HG02981 (cell line): ENCODE data around the gene RPL35.
A peak's percentile ranks its signal among the peaks of the same experiment; 100 is the strongest.
"Not testable (repeated sequence)": the region's sequence is repeated elsewhere in the genome, so short reads cannot be mapped to it uniquely, and the experiment has no call there.

ENCODE experiments used
- ATAC-seq: cut with Tn5 transposase; IDR thresholded peaks from one replicate; pipeline ENCODE4 v1.9.1; 2021; ENCODE audit warnings: mild to moderate bottlenecking, moderate library complexity; ENCODE audit not compliant: unreplicated experiment

The RPL35 gene

GRCh38 chr9:124852829-124853531, 8.8 kb downstream of the RPL35 start, which contains the start of gene WDR38:
Gene WDR38 (plus strand): TSS chr9:124853460. CDS start chr9:124853532, 72 bp downstream.
- peak; percentile 76 for ATAC-seq

DNA sequence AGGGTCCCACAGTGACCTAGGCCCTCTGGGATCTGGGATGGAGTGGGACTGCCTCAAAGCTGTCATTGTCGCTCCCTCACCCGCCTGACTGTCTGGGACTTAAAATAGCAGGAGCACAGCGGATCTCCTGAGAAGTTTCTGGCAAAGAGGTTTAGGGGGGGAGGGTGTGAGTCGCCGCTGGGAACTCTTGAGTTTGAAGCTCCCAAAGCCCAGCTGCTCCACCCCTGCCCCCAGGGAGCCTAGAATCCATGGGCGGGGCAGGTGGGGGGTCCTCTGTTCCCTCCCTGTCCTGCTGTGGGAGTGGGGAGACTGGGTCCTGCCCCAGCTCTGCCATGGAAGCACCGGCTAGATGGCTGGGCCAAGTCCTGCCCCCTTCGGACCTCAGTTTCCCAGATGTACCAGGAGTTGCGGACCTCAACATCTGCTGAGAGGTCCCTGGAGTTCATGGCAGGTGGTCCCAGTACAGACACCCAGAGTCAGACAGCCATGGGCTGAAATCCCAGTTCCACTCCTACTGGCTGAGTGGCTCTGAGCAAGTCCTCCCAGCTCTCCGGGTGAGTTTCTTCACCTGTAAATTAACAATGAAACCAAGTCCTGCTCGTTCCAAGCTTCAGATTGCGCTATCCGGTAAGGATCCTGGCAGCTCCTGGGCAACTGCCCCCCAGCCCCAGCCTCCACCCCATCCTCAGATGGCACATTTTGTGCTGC, 9.5 kb downstream of the RPL35 start:
- no peak for ATAC-seq

GRCh38 chr9:124849801-124850200, 12.0 kb downstream of the RPL35 start:
- ATAC-seq = no peak

- no peak for ATAC-seq
These were observed 14.8 kb downstream of the RPL35 start for GRCh38 chr9:124846969-124847368.

GRCh38 chr9:124846467-124846866, 15.3 kb downstream of the RPL35 start:
- ATAC-seq = not testable (repeated sequence)

DNA sequence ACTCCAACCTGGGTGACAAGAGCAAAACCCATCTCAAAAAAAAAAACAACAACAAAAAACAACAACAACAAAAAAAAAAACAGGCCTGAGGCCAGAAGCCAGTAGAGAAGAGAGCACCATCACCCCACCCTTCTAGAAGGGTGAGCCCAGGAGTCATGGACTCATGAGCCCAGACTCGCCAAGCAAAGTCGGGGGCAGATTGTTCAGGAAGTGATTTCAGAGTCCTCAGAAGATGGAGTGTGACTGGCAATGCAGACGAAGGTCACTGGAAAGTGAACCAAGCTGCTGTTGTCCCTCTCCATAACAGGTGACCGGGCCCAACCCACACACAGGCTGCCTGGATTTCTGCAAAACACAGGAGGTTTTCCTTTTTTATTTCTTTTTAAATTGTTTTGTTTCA, 17.5 kb downstream of the RPL35 start:
- no peak for ATAC-seq

DNA sequence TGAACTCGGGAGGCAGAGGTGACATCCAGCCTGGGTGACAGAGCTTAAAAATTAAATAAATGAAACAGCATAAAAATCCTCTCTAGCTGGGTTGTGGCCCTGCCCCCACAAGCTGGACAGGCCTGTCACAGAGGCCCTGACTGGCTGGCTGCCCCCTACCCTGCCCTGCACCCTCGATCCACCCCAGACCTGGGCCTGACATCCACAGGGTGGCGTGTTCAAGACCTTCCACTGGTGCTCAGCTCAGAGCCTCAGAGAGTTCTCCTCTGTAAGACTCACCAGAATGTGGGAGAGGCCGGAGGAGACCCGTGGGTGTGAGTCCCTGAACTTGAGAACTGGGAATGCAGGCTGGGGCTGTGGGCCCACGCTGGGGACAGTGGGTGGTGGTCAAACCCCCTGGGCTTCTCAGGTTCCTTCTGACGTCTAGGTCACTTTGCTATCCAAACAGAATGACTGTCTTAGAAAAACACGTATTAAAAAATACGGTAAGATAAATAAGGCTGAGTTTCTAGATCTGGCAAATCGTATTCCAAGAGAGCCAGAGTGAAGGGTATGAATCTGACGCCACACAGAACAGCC, 18.2 kb downstream of the RPL35 start:
- ATAC-seq = no peak

GRCh38 chr9:124841075-124841821, 20.5 kb downstream of the RPL35 start:
- no peak for ATAC-seq

DNA sequence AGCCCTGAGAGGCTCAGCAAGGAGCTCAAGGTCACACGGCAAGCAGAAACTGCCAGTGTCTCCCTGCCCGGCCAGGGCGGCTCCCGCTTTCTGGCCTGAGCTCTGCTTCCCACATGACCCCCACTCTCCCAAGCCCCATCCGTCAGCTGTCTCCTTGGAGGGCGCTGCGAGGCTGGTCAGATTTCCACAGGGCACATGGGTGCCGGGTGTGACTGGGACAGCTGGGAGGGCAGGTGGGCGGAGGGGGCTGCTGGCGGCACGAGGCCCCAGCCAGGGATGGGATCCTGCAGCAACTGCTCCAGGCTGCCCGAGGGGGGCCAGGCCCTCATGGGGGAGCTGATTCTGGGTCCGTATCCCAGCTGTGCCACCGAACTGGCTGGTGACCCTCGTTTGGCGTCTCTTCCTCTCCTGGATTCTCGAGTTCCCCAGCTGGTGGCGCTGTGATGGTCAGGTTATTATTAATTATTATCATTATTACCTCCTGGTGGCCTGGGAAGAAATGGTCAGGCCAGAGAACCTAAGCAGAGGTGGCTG, 21.4 kb downstream of the RPL35 start:
- no peak for ATAC-seq

- ATAC-seq = no peak
These were observed 22.0 kb downstream of the RPL35 start for GRCh38 chr9:124839612-124840299.

- ATAC-seq = not testable (repeated sequence)
These were observed 23.0 kb downstream of the RPL35 start for GRCh38 chr9:124838567-124839275.

DNA sequence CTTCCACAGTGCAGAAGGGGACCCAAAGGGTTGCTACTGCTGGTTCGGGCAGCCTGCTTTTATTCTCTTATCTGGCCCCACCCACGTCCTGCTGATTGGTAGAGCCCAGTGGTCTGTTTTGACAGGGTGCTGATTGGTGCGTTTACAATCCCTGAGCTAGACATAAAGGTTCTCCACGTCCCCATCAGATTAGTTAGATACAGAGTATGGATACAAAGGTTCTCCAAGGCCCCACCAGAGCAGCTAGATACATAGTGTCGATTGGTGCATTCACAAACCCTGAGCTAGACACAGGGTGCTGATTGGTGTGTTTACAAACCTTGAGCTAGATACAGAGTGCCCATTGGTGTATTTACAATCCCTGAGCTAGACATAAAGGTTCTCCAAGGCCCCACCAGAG, 23.6 kb downstream of the RPL35 start:
- ATAC-seq = not testable (repeated sequence)

DNA sequence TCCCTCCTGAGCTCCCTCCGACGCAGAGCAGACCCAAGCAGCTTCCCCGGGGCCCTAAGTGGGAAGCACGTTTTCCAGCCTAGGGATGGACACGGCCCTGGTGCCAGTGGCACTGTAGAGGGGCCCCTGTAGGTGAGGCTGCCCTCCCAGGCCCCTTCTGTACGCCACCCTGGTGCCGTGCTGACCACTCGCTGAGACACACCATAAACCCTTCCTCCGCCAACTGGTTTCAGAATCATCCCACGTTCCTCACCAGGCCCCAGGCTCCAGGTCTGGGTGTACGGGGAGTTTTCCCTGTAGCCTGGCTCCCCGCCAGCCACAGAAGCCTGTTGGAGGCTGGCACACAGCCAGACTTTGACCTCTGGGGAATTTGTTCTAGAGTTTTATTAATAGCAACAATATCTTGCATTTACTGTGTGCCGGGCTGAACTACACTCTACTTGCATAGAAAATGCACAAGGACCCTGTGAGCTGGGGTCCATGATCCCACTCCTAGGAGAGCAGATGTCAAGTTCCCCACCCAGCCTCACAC, 26.7 kb downstream of the RPL35 start:
- no peak for ATAC-seq

- no peak for ATAC-seq
These were observed 27.2 kb downstream of the RPL35 start for GRCh38 chr9:124834591-124834990.

- no peak for ATAC-seq
These were observed 30.0 kb downstream of the RPL35 start for GRCh38 chr9:124831642-124832364.

GRCh38 chr9:124830593-124830992, 31.2 kb downstream of the RPL35 start:
- no peak for ATAC-seq

GRCh38 chr9:124829334-124829669, 32.5 kb downstream of the RPL35 start:
- no peak for ATAC-seq

DNA sequence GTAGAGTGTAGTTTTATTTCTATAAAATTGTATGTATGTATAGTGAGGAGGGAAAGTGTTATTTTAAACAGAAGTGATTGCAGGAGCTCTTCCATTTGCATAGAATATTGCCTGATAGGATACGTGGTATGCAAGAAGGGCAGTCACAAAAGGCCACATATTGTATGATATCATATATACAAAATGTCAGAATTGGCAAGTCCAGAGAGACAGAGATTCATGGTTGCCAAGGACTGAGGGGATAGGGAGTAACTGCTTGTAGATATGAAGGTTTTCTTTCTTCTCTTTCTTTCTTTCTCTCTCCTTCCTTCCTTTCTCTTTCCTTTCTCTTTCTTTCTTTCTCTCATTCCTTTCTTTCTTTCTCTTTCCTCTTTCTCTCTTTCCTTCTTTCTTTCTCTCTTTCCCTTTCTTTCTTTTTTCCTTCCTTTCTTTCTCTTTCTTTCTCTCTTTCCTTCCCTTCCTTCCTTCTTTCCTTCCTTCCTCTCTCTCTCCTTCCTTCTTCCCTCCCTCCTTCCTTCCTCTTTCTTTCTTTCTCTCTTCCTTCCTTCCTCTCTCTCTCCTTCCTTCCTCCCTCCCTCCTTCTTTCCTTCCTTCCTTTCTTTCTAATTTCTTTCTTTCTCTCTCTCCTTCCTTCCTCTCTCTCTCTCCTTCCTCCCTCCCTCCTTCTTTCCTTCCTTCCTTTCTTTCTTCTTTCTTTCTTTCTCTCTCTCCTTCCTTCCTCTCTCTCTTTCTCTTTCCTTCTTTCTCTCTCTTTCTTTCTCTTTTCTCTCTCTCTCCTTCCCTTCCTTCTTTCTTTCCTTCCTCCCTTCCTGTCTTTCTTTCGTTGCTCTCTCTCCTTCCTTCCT, 33.0 kb downstream of the RPL35 start:
- no peak for ATAC-seq
